ENCODE measurements around the gene PRAC2.

PRAC2 gene

GRCh38 chr17:48759288-48759687 is 36.3 kb downstream of the PRAC2 start:
- no peaks in the 10 kb centered on the region for H3K79me2 ChIP-seq (ENCODE audit: insufficient read depth, low read length)
- H3K9me2 ChIP-seq (ENCODE audit: low read depth, low read length) = no peaks in the 10 kb centered on the region
- H3K9me3 ChIP-seq (ENCODE audit: low read length) = no peaks in the 10 kb centered on the region
- H3K4me2 ChIP-seq (ENCODE audit: low read length) = no peak overlapping the region
- H3K9ac ChIP-seq (ENCODE audit: low read length) = no peak overlapping the region
- no peak for TF ChIP-seq EZH2 (IDR thresholded peaks at IDR 0.05; ENCODE audit: borderline replicate concordance, low read length)
- TF ChIP-seq CTCF (IDR thresholded peaks at IDR 0.05; ENCODE audit: low read length) = no peak
- no peak overlapping the region for H3K4me3 ChIP-seq (ENCODE audit: low read depth, low read length, poor library complexity, severe bottlenecking)
- H4K20me1 ChIP-seq (ENCODE audit: insufficient read depth, low read length) = no peaks in the 10 kb centered on the region; the same call in 1 of the 2 replicates
- no peaks in the 10 kb centered on the region for H3K4me1 ChIP-seq (ENCODE audit: insufficient read depth, low read length, severe bottlenecking)
- no peaks in the 10 kb centered on the region for H3K27me3 ChIP-seq (ENCODE audit: insufficient read depth, low read length)
- no peaks in the 10 kb centered on the region for H3K36me3 ChIP-seq (ENCODE audit: insufficient read depth, low read length)
- no peak overlapping the region for H3K27ac ChIP-seq (ENCODE audit: low read depth, low read length, poor library complexity, severe bottlenecking)
- no peak overlapping the region for H2AFZ ChIP-seq (ENCODE audit: low read length)
- no peaks in the 10 kb centered on the region for H3F3A ChIP-seq (ENCODE audit: insufficient read depth, low read length)

DNA sequence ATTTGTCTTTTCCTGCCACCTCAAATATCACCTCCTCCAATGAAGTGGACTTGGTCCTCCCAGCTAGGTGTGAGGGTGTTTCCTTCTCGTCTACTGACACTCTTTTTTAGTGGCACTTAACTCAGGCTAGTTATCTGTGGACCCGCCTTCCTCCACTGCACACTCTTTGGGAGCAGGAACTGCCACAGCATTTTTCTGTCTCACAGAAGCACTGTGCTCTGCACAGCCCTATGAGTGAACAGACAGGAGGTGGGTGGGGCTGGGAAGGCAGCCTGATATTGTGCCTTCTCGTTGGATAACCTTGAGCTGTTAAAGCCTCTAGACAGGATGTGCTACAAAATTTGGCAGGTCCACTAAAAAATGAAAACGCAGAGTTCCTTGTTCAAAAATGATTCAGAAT is 37.4 kb downstream of the PRAC2 start:
- TF ChIP-seq EZH2 (IDR thresholded peaks at IDR 0.05; ENCODE audit: borderline replicate concordance, low read length) (no peak), CTCF (IDR thresholded peaks at IDR 0.05; ENCODE audit: low read length) (no peak)
- Histone ChIP-seq H3K4me3 (ENCODE audit: low read depth, low read length, poor library complexity, severe bottlenecking) (no peak overlapping the region), H3K36me3 (ENCODE audit: insufficient read depth, low read length) (no peaks in the 10 kb centered on the region), H3K9me2 (ENCODE audit: low read depth, low read length) (no peaks in the 10 kb centered on the region), H3K9ac (ENCODE audit: low read length) (no peak overlapping the region), H3K27me3 (ENCODE audit: insufficient read depth, low read length) (no peaks in the 10 kb centered on the region), H3K4me1 (ENCODE audit: insufficient read depth, low read length, severe bottlenecking) (no peaks in the 10 kb centered on the region), H4K20me1 (ENCODE audit: insufficient read depth, low read length) (no peaks in the 10 kb centered on the region; the same call in 1 of the 2 replicates), H3K27ac (ENCODE audit: low read depth, low read length, poor library complexity, severe bottlenecking) (no peak overlapping the region), H2AFZ (ENCODE audit: low read length) (no peak overlapping the region), H3F3A (ENCODE audit: insufficient read depth, low read length) (no peaks in the 10 kb centered on the region), H3K9me3 (ENCODE audit: low read length) (no peaks in the 10 kb centered on the region), H3K4me2 (ENCODE audit: low read length) (no peak overlapping the region), H3K79me2 (ENCODE audit: insufficient read depth, low read length) (no peaks in the 10 kb centered on the region)

GRCh38 chr17:48761114-48761513 is 38.1 kb downstream of the PRAC2 start:
- Histone ChIP-seq H3F3A (ENCODE audit: insufficient read depth, low read length) (no peaks in the 10 kb centered on the region), H3K27me3 (ENCODE audit: insufficient read depth, low read length) (no peaks in the 10 kb centered on the region), H3K4me2 (ENCODE audit: low read length) (no peak overlapping the region), H3K9me2 (ENCODE audit: low read depth, low read length) (no peaks in the 10 kb centered on the region), H3K27ac (ENCODE audit: low read depth, low read length, poor library complexity, severe bottlenecking) (no peak overlapping the region), H3K9me3 (ENCODE audit: low read length) (no peaks in the 10 kb centered on the region), H3K4me3 (ENCODE audit: low read depth, low read length, poor library complexity, severe bottlenecking) (no peak overlapping the region), H3K79me2 (ENCODE audit: insufficient read depth, low read length) (no peaks in the 10 kb centered on the region), H3K4me1 (ENCODE audit: insufficient read depth, low read length, severe bottlenecking) (no peaks in the 10 kb centered on the region), H3K36me3 (ENCODE audit: insufficient read depth, low read length) (no peaks in the 10 kb centered on the region), H2AFZ (ENCODE audit: low read length) (no peak overlapping the region), H4K20me1 (ENCODE audit: insufficient read depth, low read length) (no peaks in the 10 kb centered on the region), H3K9ac (ENCODE audit: low read length) (no peak overlapping the region)
- TF ChIP-seq EZH2 (IDR thresholded peaks at IDR 0.05; ENCODE audit: borderline replicate concordance, low read length) = no peak
- TF ChIP-seq CTCF (IDR thresholded peaks at IDR 0.05; ENCODE audit: low read length) = no peak

All from OCI-LY1 (cell line).